ENCODE data around the gene SLC44A3. TPM values are rescaled to one million over a fixed set of nuclear protein-coding genes. Genes with fewer than 3 reads are reported as not detected.

Gene SLC44A3
- total and polyA plus RNA-seq, 8 donors, result 3.1 to 80.3 (median 12.0) TPM; not detected in 1

DNA sequence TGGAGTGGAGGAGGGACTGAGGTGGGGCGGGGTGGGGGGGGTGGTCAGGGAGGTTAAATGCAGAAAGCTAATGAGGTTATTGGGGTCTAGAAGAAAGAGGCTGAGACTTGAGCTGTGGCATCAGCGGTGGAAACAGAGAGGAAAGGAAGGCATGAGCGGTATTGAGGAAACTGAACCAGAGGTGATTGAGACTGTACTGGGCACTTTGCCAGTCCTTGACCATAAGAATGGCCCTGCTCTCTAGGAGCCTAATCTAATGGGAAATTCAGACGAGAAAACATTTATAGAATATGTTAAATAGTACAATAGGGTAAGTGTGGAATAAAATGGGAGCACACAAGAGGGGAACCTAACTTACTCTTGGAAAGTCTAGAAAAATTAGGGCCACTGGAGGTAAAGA lies 23.7 kb downstream of the SLC44A3 start:
- Histone ChIP-seq H3K4me1 (no peaks in the 10 kb centered on the region), H3K36me3 (peaks cover 5 to 79% (median 52%) of the 10 kb centered on the region in 4 donors), H3K4me3 (no peak overlapping the region), H3K9me3 (no peaks in the 10 kb centered on the region), H3K27me3 (no peaks in the 10 kb centered on the region), H3K27ac (no peak overlapping the region)
- 54 to 67% (median 66%) methylated on average over 4 of the region's 4 CpGs for WGBS, 5 donors
- TF ChIP-seq POLR2AphosphoS5 (IDR thresholded peaks at IDR 0.05) (no peak), CTCF (IDR thresholded peaks at IDR 0.05) (no peak), EP300 (IDR thresholded peaks at IDR 0.05) (no peak), POLR2A (IDR thresholded peaks at IDR 0.05) (no peak)
- intact Hi-C loops (cut with DNase I; ENCODE audit: low total_unique reads), result no loop called here
- DNase-seq, result no peak

- H3K27me3 ChIP-seq, result no peaks in the 10 kb centered on the region
- no peak for TF ChIP-seq CTCF (IDR thresholded peaks at IDR 0.05)
- TF ChIP-seq EP300 (IDR thresholded peaks at IDR 0.05), result no peak
- no peak for TF ChIP-seq POLR2AphosphoS5 (IDR thresholded peaks at IDR 0.05)
- TF ChIP-seq POLR2A (IDR thresholded peaks at IDR 0.05), result no peak
- no peak for DNase-seq
- H3K4me1 ChIP-seq, result no peaks in the 10 kb centered on the region
- no peaks in the 10 kb centered on the region for H3K9me3 ChIP-seq
- H3K36me3 ChIP-seq, result peaks cover 5 to 83% (median 51%) of the 10 kb centered on the region in 4 donors
- intact Hi-C loops (cut with DNase I; ENCODE audit: low total_unique reads), result no loop called here
- no peak overlapping the region for H3K4me3 ChIP-seq
- WGBS, 5 donors, result 29 to 79% (median 72%) methylated on average over 5 of the region's 5 CpGs
- H3K27ac ChIP-seq, result no peak overlapping the region
Measured at GRCh38 chr1:94846308-94846707, 26.2 kb downstream of the SLC44A3 start.

- 67 to 84% (median 79%) methylated on average over 1 of the region's 1 CpG for WGBS, 5 donors
- intact Hi-C loops (cut with DNase I; ENCODE audit: low total_unique reads), result loop anchor here (5.0 kb wide), 1 partner anchor 191 kb away; no protein-coding TSS in a partner anchor
- H3K36me3 ChIP-seq, result peaks cover 0 to 42% (median 26%) of the 10 kb centered on the region in 4 donors
- peaks cover 11 to 24% (median 17%) of the 10 kb centered on the region in 4 donors for H3K4me1 ChIP-seq
- no peaks in the 10 kb centered on the region for H3K27me3 ChIP-seq
- H3K9me3 ChIP-seq, result no peaks in the 10 kb centered on the region
- TF ChIP-seq CTCF (IDR thresholded peaks at IDR 0.05), result no peak
- no peak for TF ChIP-seq POLR2A (IDR thresholded peaks at IDR 0.05)
- TF ChIP-seq EP300 (IDR thresholded peaks at IDR 0.05), result no peak
- no peak for TF ChIP-seq POLR2AphosphoS5 (IDR thresholded peaks at IDR 0.05)
- H3K4me3 ChIP-seq, result no peak overlapping the region
- H3K27ac ChIP-seq, result no peak overlapping the region
- no peak for DNase-seq
Measured at GRCh38 chr1:94851571-94851970, 31.4 kb downstream of the SLC44A3 start.

GRCh38 chr1:94852788-94853187 lies 32.6 kb downstream of the SLC44A3 start:
- WGBS, 5 donors, result 23 to 55% (median 35%) methylated on average over 2 of the region's 2 CpGs
- TF ChIP-seq POLR2AphosphoS5 (IDR thresholded peaks at IDR 0.05) (no peak), CTCF (IDR thresholded peaks at IDR 0.05) (no peak), POLR2A (IDR thresholded peaks at IDR 0.05) (no peak), EP300 (IDR thresholded peaks at IDR 0.05) (no peak)
- H3K9me3 ChIP-seq, result no peaks in the 10 kb centered on the region
- intact Hi-C loops (cut with DNase I; ENCODE audit: low total_unique reads), result loop anchor here (5.0 kb wide), 1 partner anchor 190 kb away; no protein-coding TSS in a partner anchor
- no peak overlapping the region for H3K27ac ChIP-seq
- H3K27me3 ChIP-seq, result no peaks in the 10 kb centered on the region
- peak in 1 of 2 donors; percentile 58 for DNase-seq
- H3K4me3 ChIP-seq, result no peak overlapping the region
- H3K36me3 ChIP-seq, result peaks cover 0 to 30% (median 20%) of the 10 kb centered on the region in 4 donors
- peaks cover 11 to 24% (median 17%) of the 10 kb centered on the region in 4 donors for H3K4me1 ChIP-seq

Measured in stomach (tissue), 9 donors.